AG08396 (cell line): ENCODE measurements around the gene DIP2B.
A peak's percentile ranks its signal among the peaks of the same experiment; 100 is the strongest.

Source experiments
- DNase-seq: peaks from one replicate; pipeline ENCODE4 v3.0.0; 2012; ENCODE audit warnings: low spot score, mixed read lengths

The DIP2B gene

GRCh38 chr12:50772470-50772869 is 267.7 kb downstream of the DIP2B start:
- no peak for DNase-seq

GRCh38 chr12:50772877-50773276 is 268.1 kb downstream of the DIP2B start:
- no peak for DNase-seq

- DNase-seq = no peak
Measured at GRCh38 chr12:50775251-50775650, 270.5 kb downstream of the DIP2B start.

GRCh38 chr12:50776749-50777728 is 272.3 kb downstream of the DIP2B start:
- no peak for DNase-seq

- no peak for DNase-seq
Measured at GRCh38 chr12:50778663-50779590, 274.1 kb downstream of the DIP2B start.

GRCh38 chr12:50780013-50780412 is 275.2 kb downstream of the DIP2B start:
- no peak for DNase-seq

- no peak for DNase-seq
Measured at GRCh38 chr12:50784501-50784900, 279.7 kb downstream of the DIP2B start.

GRCh38 chr12:50785406-50786001 is 280.7 kb downstream of the DIP2B start:
- no peak for DNase-seq

- peak; percentile 71 for DNase-seq
Measured at GRCh38 chr12:50786498-50787231, 281.9 kb downstream of the DIP2B start.

- no peak for DNase-seq
Measured at GRCh38 chr12:50787618-50788017, 282.8 kb downstream of the DIP2B start.

- peak; percentile 61 for DNase-seq
Measured at GRCh38 chr12:50788561-50788960, 283.8 kb downstream of the DIP2B start.

- DNase-seq = no peak
Measured at GRCh38 chr12:50790081-50790480, 285.3 kb downstream of the DIP2B start.
